ENCODE data around the gene FGFBP1.

Gene FGFBP1

GRCh38 chr4:15938640-15939039 lies at the start of gene FGFBP1:
Gene FGFBP1 (minus strand): TSS chr4:15938740. CDS start chr4:15936632, 2,108 bp downstream.
- no peak for DNase-seq

GRCh38 chr4:15988222-15988621 lies 49.7 kb upstream of the FGFBP1 start:
- DNase-seq, result no peak

GRCh38 chr4:15986907-15987306 lies 48.4 kb upstream of the FGFBP1 start:
- DNase-seq, result no peak

GRCh38 chr4:15983610-15984009 lies 45.1 kb upstream of the FGFBP1 start:
- no peak for DNase-seq

GRCh38 chr4:15982842-15983524 lies 44.4 kb upstream of the FGFBP1 start:
- no peak for DNase-seq

GRCh38 chr4:15976456-15977447 lies 38.2 kb upstream of the FGFBP1 start:
- DNase-seq, result no peak

- DNase-seq, result no peak
These were observed 32.7 kb upstream of the FGFBP1 start for GRCh38 chr4:15971068-15971801.

- no peak for DNase-seq
These were observed 30.2 kb upstream of the FGFBP1 start for GRCh38 chr4:15968551-15969300.

- DNase-seq, result no peak
These were observed 26.8 kb upstream of the FGFBP1 start for GRCh38 chr4:15965325-15965724.

- DNase-seq, result no peak
These were observed 25.6 kb upstream of the FGFBP1 start for GRCh38 chr4:15964159-15964558.

- no peak for DNase-seq
These were observed 25.0 kb upstream of the FGFBP1 start for GRCh38 chr4:15963576-15963975.

GRCh38 chr4:15963001-15963451 lies 24.5 kb upstream of the FGFBP1 start, which contains the start of gene FGFBP2:
Gene FGFBP2 (minus strand): TSS chr4:15963175. CDS start chr4:15963129, 46 bp downstream.
- peak; percentile 13 for DNase-seq

GRCh38 chr4:15961781-15962510 lies 23.4 kb upstream of the FGFBP1 start:
- no peak for DNase-seq

GRCh38 chr4:15958562-15958961 lies 20.0 kb upstream of the FGFBP1 start:
- no peak for DNase-seq

GRCh38 chr4:15956179-15956850 lies 17.8 kb upstream of the FGFBP1 start:
- DNase-seq, result peak; percentile 21

- DNase-seq, result no peak
These were observed 17.1 kb upstream of the FGFBP1 start for GRCh38 chr4:15955670-15956069.

- no peak for DNase-seq
These were observed 15.1 kb upstream of the FGFBP1 start for GRCh38 chr4:15953625-15954024.

GRCh38 chr4:15951781-15952180 lies 13.2 kb upstream of the FGFBP1 start:
- no peak for DNase-seq

- no peak for DNase-seq
These were observed 10.3 kb upstream of the FGFBP1 start for GRCh38 chr4:15948826-15949225.

GRCh38 chr4:15947684-15948083 lies 9.1 kb upstream of the FGFBP1 start:
- no peak for DNase-seq

GRCh38 chr4:15945516-15945915 lies 7.0 kb upstream of the FGFBP1 start:
- no peak for DNase-seq

Data from DMS153 (cell line).